Fibroblast of lung (primary cell): ENCODE results near the gene HS1BP3. TPM values are rescaled to one million over a fixed set of nuclear protein-coding genes. Genes with fewer than 3 reads are reported as not detected.

Experiments used
- DNase-seq, 2 donors: peaks; one replicate each; pipeline versions ENCODE4 v3.0.0 to v3.0.0-alpha.2; 2010; ENCODE audit warnings: low read depth in 2 of 2
- H2AFZ ChIP-seq: 2 replicates; pipeline ENCODE4 v1.5.1; 2012; ENCODE audit warnings: low read length, control low read depth, inconsistent platforms
- H3K27ac ChIP-seq: 2 replicates; pipeline ENCODE4 v1.5.1; 2011; ENCODE audit warnings: low read length, control low read depth; ENCODE audit not compliant: insufficient read depth
- H3K27me3 ChIP-seq: 2 replicates; pipeline ENCODE4 v1.5.1; 2011; ENCODE audit warnings: mild to moderate bottlenecking, low read length; ENCODE audit not compliant: control insufficient read depth, insufficient read depth
- H3K36me3 ChIP-seq: 2 replicates; pipeline ENCODE4 v1.5.1; 2011; ENCODE audit warnings: low read length; ENCODE audit not compliant: control insufficient read depth, insufficient read depth
- H3K4me1 ChIP-seq: 2 replicates; pipeline ENCODE4 v1.5.1; 2011; ENCODE audit warnings: low read length; ENCODE audit not compliant: control insufficient read depth, insufficient read depth; ENCODE audit errors: extremely low read depth
- H3K4me2 ChIP-seq: 2 replicates; pipeline ENCODE4 v1.5.1; 2011; ENCODE audit warnings: low read length, control low read depth; ENCODE audit not compliant: insufficient read depth; ENCODE audit errors: extremely low read depth
- H3K4me3 ChIP-seq, 4 experiments: fragments of 200-600 bp in 1 of 4; sonication (generic) in 1 of 4; replicated peaks in 1 of 4; 2 replicates each; pipeline ENCODE4 v1.5.1; 2011 to 2016; ENCODE audit warnings: low read length in 4 of 4, low read depth in 3 of 4, mild to moderate bottlenecking in 3 of 4, control low read depth in 2 of 4, inconsistent platforms in 1 of 4, mixed read lengths in 1 of 4; ENCODE audit not compliant: insufficient read depth in 1 of 4; ENCODE audit errors: control extremely low read depth in 1 of 4
- H3K79me2 ChIP-seq: 2 replicates; pipeline ENCODE4 v1.5.1; 2012; ENCODE audit warnings: mild to moderate bottlenecking, low read length, inconsistent platforms; ENCODE audit not compliant: control insufficient read depth, insufficient read depth
- H3K9ac ChIP-seq: 2 replicates; pipeline ENCODE4 v1.5.1; 2011; ENCODE audit warnings: mild to moderate bottlenecking, low read length, control low read depth; ENCODE audit not compliant: insufficient read depth
- H3K9me3 ChIP-seq: 2 replicates; pipeline ENCODE4 v1.5.1; 2012; ENCODE audit warnings: low read depth, low read length; ENCODE audit not compliant: control insufficient read depth, insufficient read depth
- H4K20me1 ChIP-seq: 2 replicates; pipeline ENCODE4 v1.5.1; 2011; ENCODE audit warnings: low read length; ENCODE audit not compliant: control insufficient read depth, insufficient read depth; ENCODE audit errors: extremely low read depth
- EZH2 ChIP-seq: IDR thresholded peaks from 2 replicates; pipeline ENCODE4 v1.5.1; 2012; ENCODE audit warnings: low read length, control low read depth, mild to moderate bottlenecking; ENCODE audit errors: missing control alignments
- polyA plus RNA-seq, 2 donors: library from polyadenylated mRNA; depleted of rRNA in 1 of 2; stranded (reverse) in 1 of 2; unstranded in 1 of 2; fragments of >200 nt; gene quantifications; 2 replicates each; pipeline ENCODE4 v1.2.1, GENCODE V29; 2011 to 2012; ENCODE audit warnings: missing spikeins in 1 of 2
- total RNA-seq: library from RNA; depleted of rRNA; stranded (reverse); fragments of >200 nt; gene quantifications from 2 replicates; pipeline ENCODE4 v1.2.1, GENCODE V29; 2014
- TF ChIP-seq, protein P1 (sequence below), 2 donors: IDR thresholded peaks in 1 of 2; conservative IDR thresholded peaks in 1 of 2; 1 replicate in 1 of 2; 2 replicates in 1 of 2; pipeline ENCODE4 v1.5.1; 2011 to 2012; ENCODE audit warnings: low read length in 2 of 2, control low read depth in 1 of 2, inconsistent platforms in 1 of 2, low read depth in 1 of 2, mild to moderate bottlenecking in 1 of 2

The HS1BP3 gene
- total and polyA plus RNA-seq, 2 donors (not counting 1 experiment from before 2014, with no cell fraction given) = 17.8 to 38.1 TPM

DNA sequence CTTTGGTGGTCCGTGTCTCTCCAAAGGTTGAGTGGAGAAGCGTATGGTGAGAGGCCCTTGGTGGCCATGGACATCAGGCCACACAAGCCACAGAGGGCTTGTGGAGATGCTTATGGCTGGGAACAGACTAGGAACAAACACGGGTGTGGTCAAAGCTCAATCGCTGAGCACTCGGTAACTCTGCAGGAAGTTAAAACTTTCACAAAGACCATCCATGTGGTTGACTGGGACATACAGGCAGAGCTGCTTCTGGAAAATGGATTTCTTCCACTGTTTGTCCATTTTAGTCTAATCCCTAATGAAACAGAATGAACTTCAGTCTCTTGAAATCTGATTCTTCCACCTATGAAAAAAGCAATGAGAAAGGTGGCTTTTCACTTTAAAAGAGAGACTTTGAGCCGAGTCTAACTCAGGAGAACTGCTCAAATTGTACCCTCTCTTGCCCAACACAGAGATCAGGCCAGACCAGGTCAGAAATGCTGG is 33.7 kb upstream of the HS1BP3 start:
- H3K9me3 ChIP-seq = no peaks in the 10 kb centered on the region
- no peak overlapping the region for H3K4me3 ChIP-seq
- H4K20me1 ChIP-seq = no peaks in the 10 kb centered on the region
- H2AFZ ChIP-seq = no peak overlapping the region
- no peaks in the 10 kb centered on the region for H3K4me1 ChIP-seq
- DNase-seq = no peak
- TF ChIP-seq, protein P1, sequence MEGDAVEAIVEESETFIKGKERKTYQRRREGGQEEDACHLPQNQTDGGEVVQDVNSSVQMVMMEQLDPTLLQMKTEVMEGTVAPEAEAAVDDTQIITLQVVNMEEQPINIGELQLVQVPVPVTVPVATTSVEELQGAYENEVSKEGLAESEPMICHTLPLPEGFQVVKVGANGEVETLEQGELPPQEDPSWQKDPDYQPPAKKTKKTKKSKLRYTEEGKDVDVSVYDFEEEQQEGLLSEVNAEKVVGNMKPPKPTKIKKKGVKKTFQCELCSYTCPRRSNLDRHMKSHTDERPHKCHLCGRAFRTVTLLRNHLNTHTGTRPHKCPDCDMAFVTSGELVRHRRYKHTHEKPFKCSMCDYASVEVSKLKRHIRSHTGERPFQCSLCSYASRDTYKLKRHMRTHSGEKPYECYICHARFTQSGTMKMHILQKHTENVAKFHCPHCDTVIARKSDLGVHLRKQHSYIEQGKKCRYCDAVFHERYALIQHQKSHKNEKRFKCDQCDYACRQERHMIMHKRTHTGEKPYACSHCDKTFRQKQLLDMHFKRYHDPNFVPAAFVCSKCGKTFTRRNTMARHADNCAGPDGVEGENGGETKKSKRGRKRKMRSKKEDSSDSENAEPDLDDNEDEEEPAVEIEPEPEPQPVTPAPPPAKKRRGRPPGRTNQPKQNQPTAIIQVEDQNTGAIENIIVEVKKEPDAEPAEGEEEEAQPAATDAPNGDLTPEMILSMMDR (conservative IDR thresholded peaks at IDR 0.05 in 1 of 2, IDR thresholded peaks at IDR 0.05 in 1 of 2; ENCODE audit: low read depth in 1 of 2, low read length in 2 of 2) = no peak
- TF ChIP-seq EZH2 = no peak
- no peaks in the 10 kb centered on the region for H3K27me3 ChIP-seq
- H3K9ac ChIP-seq = no peak overlapping the region
- no peak overlapping the region for H3K27ac ChIP-seq
- H3K36me3 ChIP-seq = peaks cover 2% of the 10 kb centered on the region
- H3K79me2 ChIP-seq = no peaks in the 10 kb centered on the region
- no peak overlapping the region for H3K4me2 ChIP-seq

DNA sequence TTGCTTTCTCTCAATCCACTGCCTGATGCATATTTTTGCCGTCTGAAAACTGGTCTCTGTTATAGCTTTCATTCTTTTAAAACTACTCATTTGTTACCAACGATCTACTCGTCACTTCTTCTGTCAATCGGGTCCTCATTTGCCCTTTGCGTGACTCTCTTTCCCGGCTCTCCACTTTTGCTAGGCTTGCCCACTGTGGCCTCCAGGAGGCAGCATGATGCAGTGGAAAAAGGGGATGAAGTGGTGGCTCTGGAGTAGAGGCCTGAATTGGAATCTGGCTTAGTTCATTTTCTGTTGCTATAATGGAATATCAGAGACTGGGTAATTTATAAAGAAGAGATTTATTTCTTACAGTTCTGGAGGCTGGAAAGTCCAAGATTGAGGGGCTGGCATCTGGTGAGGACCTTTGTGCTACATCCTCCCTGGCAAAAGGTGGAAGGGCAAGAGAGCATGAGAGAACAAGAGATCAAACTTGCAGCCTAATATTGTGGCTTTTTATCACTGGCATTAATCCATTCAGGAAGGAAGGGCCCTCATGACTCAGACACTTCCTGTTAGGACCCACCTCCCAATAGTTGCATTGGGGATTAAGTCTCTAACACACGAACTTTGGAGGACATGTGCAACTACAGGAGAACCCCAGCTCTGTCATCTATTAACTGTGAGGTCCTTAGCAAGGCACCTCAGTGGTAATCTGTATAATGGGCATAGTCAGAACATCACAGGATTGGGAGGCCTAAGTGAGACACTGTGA is 31.4 kb upstream of the HS1BP3 start:
- Histone ChIP-seq H3K4me1 (no peaks in the 10 kb centered on the region), H3K27ac (no peak overlapping the region), H3K9ac (no peak overlapping the region), H3K27me3 (no peaks in the 10 kb centered on the region), H3K36me3 (peaks cover 2% of the 10 kb centered on the region), H3K4me2 (no peak overlapping the region), H3K79me2 (no peaks in the 10 kb centered on the region), H2AFZ (no peak overlapping the region), H4K20me1 (no peaks in the 10 kb centered on the region), H3K9me3 (no peaks in the 10 kb centered on the region), H3K4me3 (no peak overlapping the region)
- no peak for TF ChIP-seq EZH2
- TF ChIP-seq, protein P1 (conservative IDR thresholded peaks at IDR 0.05 in 1 of 2, IDR thresholded peaks at IDR 0.05 in 1 of 2; ENCODE audit: low read depth in 1 of 2, low read length in 2 of 2) = peak; percentile 66 to 67
- no peak for DNase-seq

DNA sequence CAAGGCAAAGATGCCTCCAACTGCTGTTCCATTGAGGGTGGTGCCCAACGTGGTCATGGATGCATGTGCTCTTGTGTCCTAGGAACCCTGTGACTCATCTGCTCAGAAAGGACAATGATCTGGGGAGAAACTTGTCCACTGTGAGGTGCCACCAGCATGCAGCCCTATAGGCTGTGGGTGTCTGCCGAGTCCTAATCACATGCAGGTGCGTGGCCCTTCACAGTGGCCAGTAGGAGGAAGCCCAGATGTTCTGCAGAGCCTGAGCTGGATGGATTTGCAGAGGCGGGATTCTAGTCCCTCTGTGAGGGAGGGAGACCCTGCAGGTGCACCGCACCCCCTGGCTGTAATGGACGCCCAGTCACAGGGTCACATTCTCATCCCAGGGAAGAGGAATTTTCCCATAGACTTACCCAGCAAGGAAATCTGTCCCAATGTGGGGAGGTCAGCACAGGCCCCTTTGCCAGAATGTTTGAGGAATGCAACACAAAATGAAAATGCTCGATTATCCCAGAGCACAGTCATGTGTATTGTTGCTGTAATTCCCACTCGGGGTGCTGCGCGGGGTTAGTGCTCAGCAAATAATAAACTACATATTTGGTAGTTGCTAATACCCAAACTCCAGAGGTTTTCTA is 30.0 kb upstream of the HS1BP3 start:
- Histone ChIP-seq H3K36me3 (peaks cover 2% of the 10 kb centered on the region), H3K4me3 (no peak overlapping the region), H3K27ac (no peak overlapping the region), H3K9ac (no peak overlapping the region), H3K4me1 (no peaks in the 10 kb centered on the region), H3K4me2 (no peak overlapping the region), H3K9me3 (no peaks in the 10 kb centered on the region), H4K20me1 (no peaks in the 10 kb centered on the region), H3K27me3 (no peaks in the 10 kb centered on the region), H2AFZ (no peak overlapping the region), H3K79me2 (no peaks in the 10 kb centered on the region)
- TF ChIP-seq, protein P1 (conservative IDR thresholded peaks at IDR 0.05 in 1 of 2, IDR thresholded peaks at IDR 0.05 in 1 of 2; ENCODE audit: low read depth in 1 of 2, low read length in 2 of 2) = no peak
- TF ChIP-seq EZH2 = no peak
- no peak for DNase-seq
